Progenitor cell of endocrine pancreas (in vitro differentiated cells): Measurements from ENCODE around the gene NFAM1. TPM values are rescaled to one million over a fixed set of nuclear protein-coding genes. Genes with fewer than 3 reads are reported as not detected.

ENCODE experiments used
- DNase-seq: peaks from one replicate; pipeline ENCODE4 v3.0.0; 2021; ENCODE audit warnings: low spot score; ENCODE audit not compliant: unreplicated experiment
- H3K27ac Mint-ChIP-seq: 2 replicates; pipeline ENCODE4 v1.8.0; 2021; ENCODE audit warnings: mild to moderate bottlenecking, moderate library complexity, mixed read lengths
- H3K27me3 Mint-ChIP-seq: 2 replicates; pipeline ENCODE4 v1.8.0; 2021; ENCODE audit warnings: mixed read lengths
- H3K36me3 Mint-ChIP-seq: 2 replicates; pipeline ENCODE4 v1.8.0; 2022; ENCODE audit warnings: mixed read lengths; ENCODE audit not compliant: insufficient read depth
- H3K4me1 Mint-ChIP-seq: 2 replicates; pipeline ENCODE4 v1.8.0; 2021; ENCODE audit warnings: low read depth, mixed read lengths
- H3K4me3 Mint-ChIP-seq: 2 replicates; pipeline ENCODE4 v1.8.0; 2021; ENCODE audit warnings: low read depth, mild to moderate bottlenecking, moderate library complexity, mixed read lengths
- H3K9me3 Mint-ChIP-seq: 2 replicates; pipeline ENCODE4 v1.8.0; 2021; ENCODE audit warnings: low read depth, mixed read lengths
- CTCF ChIP-seq: fragments of 200-600 bp; sonication (generic); IDR thresholded peaks from one replicate; pipeline ENCODE4 v1.5.0; 2021; ENCODE audit warnings: antibody characterized with exemption, mild to moderate bottlenecking; ENCODE audit not compliant: unreplicated experiment
- total RNA-seq: library from RNA; stranded (reverse); gene quantifications from 2 replicates; pipeline ENCODE4 v1.2.1, GENCODE V29; 2021

Gene NFAM1
- total RNA-seq, 1 donor from 2014 or later, result 0.31 TPM

GRCh38 chr22:42452916-42453315 is 20.7 kb upstream of the NFAM1 start:
- H3K9me3 Mint-ChIP-seq, result no peaks in the 10 kb centered on the region
- H3K36me3 Mint-ChIP-seq, result no peaks in the 10 kb centered on the region
- peak overlapping the region; percentile 33 for H3K27ac Mint-ChIP-seq
- DNase-seq, result no peak
- H3K27me3 Mint-ChIP-seq, result peaks cover 8% of the 10 kb centered on the region
- no peak for TF ChIP-seq CTCF
- no peaks in the 10 kb centered on the region for H3K4me1 Mint-ChIP-seq
- no peak overlapping the region for H3K4me3 Mint-ChIP-seq

DNA sequence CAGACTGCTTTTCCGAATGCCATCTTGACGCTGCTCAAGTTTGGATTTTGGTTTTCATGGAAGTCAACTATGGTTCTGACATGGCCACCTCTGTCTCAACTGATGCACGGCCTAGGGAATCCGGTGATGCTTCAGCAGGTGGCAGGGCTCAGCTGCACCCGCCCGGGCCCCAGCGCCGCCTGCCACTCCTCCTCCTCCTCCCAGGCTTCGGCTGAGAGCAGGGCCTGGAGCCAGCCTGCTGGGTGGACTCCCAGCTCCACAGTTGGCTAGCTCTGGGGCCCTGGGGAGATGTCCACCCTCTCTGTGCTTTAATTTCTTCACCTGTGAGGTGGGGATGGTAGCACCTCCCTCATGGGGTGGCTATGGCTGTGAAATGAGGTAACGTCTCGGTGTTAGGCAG is 20.3 kb upstream of the NFAM1 start:
- DNase-seq, result no peak
- Mint-ChIP-seq H3K27me3 (peaks cover 8% of the 10 kb centered on the region), H3K4me3 (no peak overlapping the region), H3K4me1 (no peaks in the 10 kb centered on the region), H3K36me3 (no peaks in the 10 kb centered on the region), H3K9me3 (no peaks in the 10 kb centered on the region), H3K27ac (no peak overlapping the region)
- TF ChIP-seq CTCF, result no peak

DNA sequence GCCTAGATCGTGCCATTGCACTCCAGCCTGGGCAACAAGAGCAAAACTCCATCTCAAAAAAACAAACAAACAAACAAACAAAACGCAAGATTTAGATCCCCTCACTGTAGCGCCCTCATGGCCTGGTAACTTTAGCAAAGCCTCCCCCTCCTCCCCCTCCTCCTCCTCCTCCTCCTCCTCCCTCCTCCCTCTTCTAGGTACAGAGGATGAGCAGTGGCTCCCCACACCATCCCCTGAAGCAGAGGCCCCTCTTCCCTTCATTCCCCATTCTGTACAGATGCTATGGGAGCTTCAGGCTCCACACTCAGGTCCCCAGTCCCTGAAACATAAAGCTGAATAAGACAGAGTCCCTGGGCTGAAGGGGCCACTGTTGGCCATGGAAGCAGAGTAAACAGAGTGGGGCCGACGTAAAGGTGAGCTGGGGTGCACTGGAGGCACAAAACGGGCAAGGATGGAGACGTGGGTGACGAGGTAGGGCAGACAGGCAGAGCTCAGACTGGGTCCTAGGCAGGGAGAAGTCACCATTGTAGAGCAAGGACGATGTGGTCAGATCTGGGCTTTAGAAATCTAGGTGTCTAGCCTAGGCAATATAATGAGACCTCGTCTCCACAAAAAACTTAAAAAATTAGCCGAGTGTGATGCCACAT is 19.4 kb upstream of the NFAM1 start:
- no peak for TF ChIP-seq CTCF
- Mint-ChIP-seq H3K4me1 (no peaks in the 10 kb centered on the region), H3K36me3 (no peaks in the 10 kb centered on the region), H3K9me3 (no peaks in the 10 kb centered on the region), H3K27me3 (peaks cover 8% of the 10 kb centered on the region), H3K4me3 (no peak overlapping the region), H3K27ac (no peak overlapping the region)
- DNase-seq, result no peak

DNA sequence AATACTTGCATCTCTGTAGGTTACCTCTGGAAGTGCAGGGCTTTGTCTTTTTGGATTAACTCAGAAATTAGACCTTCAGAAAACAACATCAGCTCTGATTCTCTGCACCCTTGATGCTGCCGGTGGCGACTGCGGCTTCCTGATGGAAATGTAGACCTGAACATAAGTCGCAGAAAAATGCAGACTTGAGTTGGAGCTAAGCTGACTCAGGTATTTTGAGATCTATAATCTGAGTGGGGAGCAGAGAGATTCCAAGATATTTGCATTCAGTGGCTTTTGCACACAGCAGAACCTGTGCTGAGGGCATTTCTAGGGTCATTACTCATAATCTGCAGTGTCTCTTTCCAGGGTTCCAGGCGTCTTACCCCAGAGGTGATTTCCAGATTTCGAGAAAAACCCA is 18.7 kb upstream of the NFAM1 start:
- Mint-ChIP-seq H3K4me1 (no peaks in the 10 kb centered on the region), H3K27ac (no peak overlapping the region), H3K36me3 (no peaks in the 10 kb centered on the region), H3K9me3 (no peaks in the 10 kb centered on the region), H3K27me3 (peaks cover 8% of the 10 kb centered on the region), H3K4me3 (no peak overlapping the region)
- TF ChIP-seq CTCF, result no peak
- DNase-seq, result no peak

DNA sequence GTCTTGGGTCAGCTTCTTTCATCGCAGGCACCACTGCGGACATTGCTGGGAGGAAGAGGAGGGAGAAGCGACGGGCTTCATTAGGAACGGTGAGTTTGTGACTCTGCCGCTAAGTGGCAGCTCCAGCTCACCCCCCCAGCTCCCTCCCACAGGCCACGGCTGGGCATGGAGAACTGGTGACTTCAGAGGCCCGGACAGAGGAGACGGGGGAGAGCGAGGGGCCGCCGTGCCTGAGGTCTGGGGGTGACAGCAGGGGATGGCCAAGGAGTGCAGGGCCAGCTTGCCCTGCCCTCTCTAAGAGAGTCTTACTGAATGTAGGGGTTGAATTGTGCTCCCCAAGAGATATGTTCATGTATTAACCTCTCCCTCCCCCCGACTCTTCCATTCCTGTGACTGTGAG is 13.9 kb upstream of the NFAM1 start:
- H3K9me3 Mint-ChIP-seq, result no peaks in the 10 kb centered on the region
- H3K27ac Mint-ChIP-seq, result no peak overlapping the region
- no peak overlapping the region for H3K4me3 Mint-ChIP-seq
- H3K36me3 Mint-ChIP-seq, result no peaks in the 10 kb centered on the region
- no peak for TF ChIP-seq CTCF
- peaks cover 8% of the 10 kb centered on the region for H3K27me3 Mint-ChIP-seq
- H3K4me1 Mint-ChIP-seq, result peaks cover 13% of the 10 kb centered on the region
- no peak for DNase-seq
